Thyroid gland (tissue), 4 donors: ENCODE results near the gene CDC34. TPM values are rescaled to one million over a fixed set of nuclear protein-coding genes. Genes with fewer than 3 reads are reported as not detected.

ENCODE experiments used
- DNase-seq, 2 donors: peaks; one replicate each; pipeline ENCODE4 v3.0.0-alpha.2; 2019
- H3K27ac ChIP-seq, 3 donors: fragments of 200-600 bp; sonication (generic); 1 replicate in 2 of 3; 2 replicates in 1 of 3; pipeline ENCODE4 v1.5.1; 2016 to 2019; ENCODE audit warnings: mild to moderate bottlenecking in 1 of 3, moderate library complexity in 1 of 3
- H3K27me3 ChIP-seq: fragments of 200-600 bp; sonication (generic); one replicate; pipeline ENCODE4 v1.5.1; 2019
- H3K36me3 ChIP-seq, 2 donors: fragments of 200-600 bp; sonication (generic); one replicate each; pipeline ENCODE4 v1.5.1; 2016 to 2019
- H3K4me1 ChIP-seq, 2 donors: fragments of 200-600 bp; sonication (generic); one replicate each; pipeline ENCODE4 v1.5.1; 2017 to 2019
- H3K4me3 ChIP-seq, 3 donors: fragments of 200-600 bp; sonication (generic); replicated peaks in 1 of 3; 1 replicate in 2 of 3; 2 replicates in 1 of 3; pipeline ENCODE4 v1.5.1; 2016; ENCODE audit warnings: mild to moderate bottlenecking in 1 of 3
- H3K9me3 ChIP-seq: fragments of 200-600 bp; sonication (generic); one replicate; pipeline ENCODE4 v1.5.1; 2017
- POLR2A ChIP-seq, 2 donors: fragments of 450-650 bp; IDR thresholded peaks; one replicate each; pipeline ENCODE4 v1.6.1; 2017; ENCODE audit warnings: antibody characterized with exemption in 2 of 2, mild to moderate bottlenecking in 2 of 2, moderate library complexity in 1 of 2
- WGBS, 2 donors: methylation state at CpG; one replicate each; pipeline ENCODE4 v1.1.5; 2017; 5-methylcytosine and 5-hydroxymethylcytosine counted together
- intact Hi-C: fragments of 100-400 bp; cut with DNase I; formaldehyde crosslinking; loops from one replicate; pipeline ENCODE4 v1.15.1; 2023
- total RNA-seq, 4 donors: library from RNA; depleted of rRNA; stranded (reverse); fragments of >200 nt; gene quantifications; one replicate each; pipeline ENCODE4 v1.2.3, GENCODE V29; 2016
- TF ChIP-seq, protein P1 (sequence below), 6 experiments: fragments of 200-600 bp in 3 of 6; fragments of 450-650 bp in 3 of 6; sonication (generic) in 3 of 6; IDR thresholded peaks; one replicate each; pipeline ENCODE4 v1.5.1; 2016 to 2019; ENCODE audit warnings: antibody characterized with exemption in 6 of 6, mild to moderate bottlenecking in 2 of 6, inconsistent platforms in 1 of 6, moderate library complexity in 1 of 6

The CDC34 gene
- total RNA-seq, 4 donors from 2014 or later, result 44.8 to 64.7 (median 48.2) TPM

DNA sequence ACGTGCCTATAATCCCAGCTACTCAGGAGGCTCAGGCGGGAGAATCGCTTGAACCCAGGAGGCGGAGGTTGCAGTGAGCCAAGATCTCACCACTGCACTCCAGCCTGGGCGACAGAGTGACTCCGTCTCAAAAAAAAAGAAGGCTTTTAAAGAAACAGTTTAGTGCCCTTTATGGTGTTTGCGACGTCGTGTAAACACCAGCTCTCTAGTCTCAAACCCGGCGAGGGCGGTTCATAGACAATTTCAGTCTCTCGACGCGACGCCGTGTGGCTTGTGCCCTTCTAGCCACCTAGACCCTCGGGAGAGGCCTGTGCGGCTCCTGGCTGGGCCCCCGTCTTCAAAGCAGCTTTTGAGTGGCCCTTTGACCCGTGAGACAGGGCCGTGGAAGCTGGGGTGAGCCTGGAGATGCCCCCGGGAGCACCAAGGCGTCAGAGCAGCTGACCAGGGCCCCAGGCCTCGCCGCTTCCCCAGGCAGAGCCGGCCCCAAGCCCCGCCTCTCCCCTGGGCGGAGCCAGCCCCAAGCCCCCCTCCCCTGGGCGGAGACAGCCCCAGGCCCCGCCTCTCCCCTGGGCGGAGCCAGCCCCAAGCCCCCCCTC, 40.3 kb upstream of the CDC34 start:
- 86 to 88% methylated on average over 26 to 27 of the region's 32 CpGs for WGBS, 2 donors
- DNase-seq, result no peak
- no peaks in the 10 kb centered on the region for H3K36me3 ChIP-seq
- H3K27ac ChIP-seq, result no peak overlapping the region
- H3K9me3 ChIP-seq, result no peaks in the 10 kb centered on the region
- intact Hi-C loops, result no loop called here
- peaks cover 6 to 7% of the 10 kb centered on the region in 2 donors for H3K4me1 ChIP-seq
- TF ChIP-seq POLR2A (IDR thresholded peaks at IDR 0.05), result no peak
- TF ChIP-seq, protein P1, sequence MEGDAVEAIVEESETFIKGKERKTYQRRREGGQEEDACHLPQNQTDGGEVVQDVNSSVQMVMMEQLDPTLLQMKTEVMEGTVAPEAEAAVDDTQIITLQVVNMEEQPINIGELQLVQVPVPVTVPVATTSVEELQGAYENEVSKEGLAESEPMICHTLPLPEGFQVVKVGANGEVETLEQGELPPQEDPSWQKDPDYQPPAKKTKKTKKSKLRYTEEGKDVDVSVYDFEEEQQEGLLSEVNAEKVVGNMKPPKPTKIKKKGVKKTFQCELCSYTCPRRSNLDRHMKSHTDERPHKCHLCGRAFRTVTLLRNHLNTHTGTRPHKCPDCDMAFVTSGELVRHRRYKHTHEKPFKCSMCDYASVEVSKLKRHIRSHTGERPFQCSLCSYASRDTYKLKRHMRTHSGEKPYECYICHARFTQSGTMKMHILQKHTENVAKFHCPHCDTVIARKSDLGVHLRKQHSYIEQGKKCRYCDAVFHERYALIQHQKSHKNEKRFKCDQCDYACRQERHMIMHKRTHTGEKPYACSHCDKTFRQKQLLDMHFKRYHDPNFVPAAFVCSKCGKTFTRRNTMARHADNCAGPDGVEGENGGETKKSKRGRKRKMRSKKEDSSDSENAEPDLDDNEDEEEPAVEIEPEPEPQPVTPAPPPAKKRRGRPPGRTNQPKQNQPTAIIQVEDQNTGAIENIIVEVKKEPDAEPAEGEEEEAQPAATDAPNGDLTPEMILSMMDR (IDR thresholded peaks at IDR 0.05), result no peak
- H3K27me3 ChIP-seq, result peaks cover 6% of the 10 kb centered on the region
- H3K4me3 ChIP-seq, result no peak overlapping the region

DNA sequence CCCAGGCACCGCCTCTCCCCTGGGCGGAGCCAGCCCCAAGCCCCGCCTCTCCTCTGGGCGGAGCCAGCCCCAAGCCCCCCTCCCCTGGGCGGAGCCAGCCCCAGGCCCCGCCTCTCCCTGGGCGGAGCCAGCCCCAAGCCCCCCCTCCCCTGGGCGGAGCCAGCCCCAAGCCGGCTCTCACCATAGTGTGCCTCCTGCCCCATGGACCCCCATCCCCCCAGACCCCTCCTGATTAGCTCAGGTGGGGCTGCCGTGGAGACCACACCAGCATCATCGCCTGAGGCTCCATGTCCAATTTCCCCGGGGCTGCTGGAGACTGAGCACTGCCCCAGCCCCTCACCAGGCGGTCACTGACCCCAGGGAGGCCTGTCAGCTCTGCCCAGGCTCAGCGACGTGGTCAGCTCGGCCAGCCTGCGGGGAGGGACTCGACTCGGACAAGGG, 39.4 kb upstream of the CDC34 start:
- H3K27ac ChIP-seq, result no peak overlapping the region
- no peaks in the 10 kb centered on the region for H3K36me3 ChIP-seq
- intact Hi-C loops, result no loop called here
- no peak overlapping the region for H3K4me3 ChIP-seq
- H3K27me3 ChIP-seq, result peaks cover 8% of the 10 kb centered on the region
- no peak for TF ChIP-seq POLR2A (IDR thresholded peaks at IDR 0.05)
- TF ChIP-seq, protein P1 (IDR thresholded peaks at IDR 0.05), result no peak
- H3K4me1 ChIP-seq, result peaks cover 6 to 7% of the 10 kb centered on the region in 2 donors
- H3K9me3 ChIP-seq, result no peaks in the 10 kb centered on the region
- 84 to 93% methylated on average over 6 to 7 of the region's 19 CpGs for WGBS, 2 donors
- no peak for DNase-seq

DNA sequence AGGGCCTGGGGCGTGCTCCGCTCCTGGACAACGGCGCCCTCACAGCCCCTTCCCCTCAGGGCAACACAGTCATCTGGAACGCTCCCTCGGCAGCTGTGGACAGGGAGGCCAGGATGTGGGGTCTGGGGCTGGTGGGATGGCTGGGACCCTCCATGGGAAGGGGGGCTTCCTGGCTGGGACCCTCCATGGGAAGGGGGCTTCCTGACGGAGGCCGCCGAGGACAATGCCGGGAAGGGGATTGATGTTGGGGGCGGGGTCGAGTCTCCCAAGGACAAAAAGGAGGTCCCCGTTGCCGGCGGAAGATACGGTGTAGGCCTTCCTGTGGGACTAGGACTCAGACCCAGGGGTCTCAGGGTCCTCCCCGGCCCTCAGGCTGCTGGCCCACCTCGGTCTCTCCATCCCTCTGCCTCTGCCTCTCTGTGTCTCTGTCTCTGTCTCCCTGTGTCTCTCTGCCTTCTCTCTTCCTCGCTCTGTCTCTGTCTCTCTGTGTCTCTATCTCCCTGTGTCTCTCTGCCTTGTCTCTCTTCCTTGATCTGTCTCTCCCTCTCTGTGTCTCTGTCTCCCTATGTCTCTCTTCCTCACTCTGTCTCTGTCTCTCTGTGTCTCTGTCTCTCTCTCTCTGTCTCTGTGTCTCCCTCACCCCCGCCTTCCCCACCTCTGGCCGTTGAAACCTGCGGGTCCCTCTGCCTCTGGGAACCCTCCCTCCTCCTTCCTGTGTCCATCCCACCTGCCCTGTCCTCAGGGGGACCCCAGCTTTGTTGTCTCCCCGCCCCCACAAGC, 38.0 kb upstream of the CDC34 start:
- no peaks in the 10 kb centered on the region for H3K36me3 ChIP-seq
- WGBS, 2 donors, result 70 to 75% methylated on average over 20 to 22 of the region's 23 CpGs
- H3K4me3 ChIP-seq, result no peak overlapping the region
- DNase-seq, result no peak
- H3K27ac ChIP-seq, result no peak overlapping the region
- H3K9me3 ChIP-seq, result no peaks in the 10 kb centered on the region
- H3K27me3 ChIP-seq, result peaks cover 19% of the 10 kb centered on the region
- peaks cover 7 to 17% of the 10 kb centered on the region in 2 donors for H3K4me1 ChIP-seq
- TF ChIP-seq, protein P1 (IDR thresholded peaks at IDR 0.05), result no peak
- TF ChIP-seq POLR2A (IDR thresholded peaks at IDR 0.05), result no peak
- intact Hi-C loops, result no loop called here

DNA sequence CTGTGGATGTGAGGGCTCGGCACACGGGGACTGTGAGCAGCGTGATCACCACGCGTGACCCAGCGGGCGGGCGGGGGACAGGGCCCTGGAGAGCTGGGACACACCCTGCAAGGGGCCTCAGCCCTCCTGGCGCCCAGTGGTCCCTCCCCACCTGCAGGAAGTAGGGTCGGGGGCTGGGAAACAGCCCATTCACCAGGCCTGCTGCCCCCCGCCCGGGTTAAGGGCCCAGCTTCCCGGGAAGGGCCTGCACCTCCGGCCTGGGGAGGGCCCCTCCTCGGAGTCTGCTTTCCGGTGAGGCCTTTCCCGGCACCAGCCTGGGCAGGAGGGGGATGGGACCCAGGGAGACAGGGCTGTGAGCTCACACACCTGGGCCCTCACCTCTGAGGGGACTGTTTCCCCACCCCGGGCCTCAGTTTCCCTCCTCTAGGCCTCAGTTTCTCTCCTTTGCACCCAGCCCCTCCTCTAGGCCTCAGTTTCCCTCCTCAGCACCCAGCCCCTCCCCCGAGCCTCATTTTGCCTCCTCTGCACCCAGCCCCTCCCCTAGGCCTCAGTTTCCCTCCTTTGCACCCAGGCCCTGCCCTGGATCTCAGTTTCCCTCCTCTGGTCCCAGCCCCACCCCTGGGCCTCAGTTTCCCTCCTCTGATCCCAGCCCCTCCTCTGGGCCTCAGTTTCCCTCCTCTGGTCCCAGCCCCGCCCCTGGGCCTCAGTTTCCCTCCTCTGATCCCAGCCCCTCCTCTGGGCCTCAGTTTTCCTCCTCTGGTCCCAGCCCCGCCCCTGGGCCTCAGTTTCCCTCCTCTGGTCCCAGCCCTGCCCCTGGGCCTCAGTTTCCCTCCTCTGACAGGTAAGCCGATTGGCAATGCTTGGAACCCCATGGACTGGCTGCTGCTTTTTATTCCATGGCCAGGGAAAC, 37.1 kb upstream of the CDC34 start:
- TF ChIP-seq, protein P1 (IDR thresholded peaks at IDR 0.05), result no peak
- TF ChIP-seq POLR2A (IDR thresholded peaks at IDR 0.05), result no peak
- 38 to 55% methylated on average over 11 to 21 of the region's 22 CpGs for WGBS, 2 donors
- Histone ChIP-seq H3K4me1 (peaks cover 4 to 16% of the 10 kb centered on the region in 2 donors), H3K27ac (no peak overlapping the region), H3K9me3 (no peaks in the 10 kb centered on the region), H3K4me3 (no peak overlapping the region), H3K36me3 (no peaks in the 10 kb centered on the region), H3K27me3 (peaks cover 26% of the 10 kb centered on the region)
- intact Hi-C loops, result no loop called here
- DNase-seq, result no peak
